Panc1 (cell line): Measurements from ENCODE around the gene ABRAXAS1. TPM values are rescaled to one million over a fixed set of nuclear protein-coding genes. Genes with fewer than 3 reads are reported as not detected.

Experiments
- ATAC-seq: fragments of 200-7000 bp; cut with Tn5 transposase; 2 replicates; pipeline ENCODE4 v1.9.1; 2020; ENCODE audit warnings: mild to moderate bottlenecking, moderate library complexity
- BruUV-seq: library from RNA; stranded (reverse); fragments of 400-500 nt; replicated peaks from 2 replicates; lab custom pipeline; 2021; lab: Mats Ljungman, UMichigan
- CTCF ChIA-PET: fragments of 300-600 bp; sonication (Branson Sonifier 250); formaldehyde crosslinking; loops from one replicate; lab custom pipeline; 2022; ENCODE audit warnings: antibody characterized with exemption; lab: Charles Lee
- POLR2A ChIA-PET: fragments of 300-600 bp; sonication (Branson Sonifier 250); formaldehyde crosslinking; loops from one replicate; lab custom pipeline; 2022; ENCODE audit warnings: antibody characterized with exemption; lab: Charles Lee
- DNase-seq: peaks from one replicate; pipeline ENCODE4 v3.0.0-alpha.2; 2010; ENCODE audit warnings: low read depth, low spot score
- H3K27ac ChIP-seq: 2 replicates; pipeline ENCODE4 v1.5.1; 2011; ENCODE audit warnings: mild to moderate bottlenecking, low read length, inconsistent platforms
- H3K27me3 ChIP-seq: fragments of 200-500 bp; sonication (Bioruptor generic); 2 replicates; pipeline ENCODE4 v1.6.0; 2014; ENCODE audit warnings: low read length, inconsistent platforms; ENCODE audit not compliant: control insufficient read depth, insufficient read depth
- H3K36me3 ChIP-seq: fragments of 200-500 bp; sonication (Bioruptor generic); 2 replicates; pipeline ENCODE4 v1.5.1; 2014; ENCODE audit warnings: inconsistent platforms, mild to moderate bottlenecking, low read length, moderate library complexity; ENCODE audit not compliant: control insufficient read depth, insufficient read depth
- H3K4me1 ChIP-seq: 2 replicates; pipeline ENCODE4 v1.5.1; 2011; ENCODE audit warnings: inconsistent platforms, mild to moderate bottlenecking, low read length, moderate library complexity; ENCODE audit not compliant: control insufficient read depth, insufficient read depth
- H3K4me3 ChIP-seq, 2 experiments: 2 replicates each; pipeline ENCODE4 v1.5.1; 2011 to 2012; ENCODE audit warnings: low read depth in 2 of 2, low read length in 2 of 2, mild to moderate bottlenecking in 2 of 2, inconsistent platforms in 1 of 2, moderate library complexity in 1 of 2
- H3K9me3 ChIP-seq: fragments of 200-500 bp; sonication (Bioruptor generic); 2 replicates; pipeline ENCODE4 v1.5.1; 2014; ENCODE audit warnings: low read depth, mild to moderate bottlenecking, inconsistent platforms, low read length, moderate library complexity; ENCODE audit not compliant: control insufficient read depth, insufficient read depth
- CTCF ChIP-seq: fragments of 450-650 bp; IDR thresholded peaks from 2 replicates; pipeline ENCODE4 v1.5.1; 2017; ENCODE audit warnings: mild to moderate bottlenecking
- POLR2AphosphoS5 ChIP-seq: IDR thresholded peaks from 2 replicates; pipeline ENCODE4 v1.6.1; 2012; ENCODE audit warnings: mild to moderate bottlenecking, low read depth, low read length, moderate library complexity
- REST ChIP-seq, 2 experiments: IDR thresholded peaks; 2 replicates each; pipeline ENCODE4 v1.6.1; 2011 to 2012; ENCODE audit warnings: low read depth in 2 of 2, control low read depth in 1 of 2, low read length in 1 of 2, mild to moderate bottlenecking in 1 of 2, moderate library complexity in 1 of 2; ENCODE audit not compliant: insufficient read depth in 1 of 2
- SIN3A ChIP-seq: IDR thresholded peaks from 2 replicates; pipeline ENCODE4 v1.6.1; 2012; ENCODE audit warnings: low read depth, mild to moderate bottlenecking, low read length, moderate library complexity, borderline replicate concordance; ENCODE audit not compliant: insufficient read depth
- TCF7L2 ChIP-seq: IDR thresholded peaks from 2 replicates; pipeline ENCODE4 v1.6.1; 2011; ENCODE audit warnings: mild to moderate bottlenecking, low read depth, low read length, inconsistent platforms
- in situ Hi-C: cut with HindIII; loops from 2 replicates; pipeline ENCODE4 v1.10.0; 2016; ENCODE audit warnings: low sequenced_read_pairs, low pct_unique_long_range_greater_than_20kb
- intact Hi-C: fragments of 100-400 bp; cut with micrococcal nuclease; formaldehyde crosslinking; loops from one replicate; pipeline ENCODE4 v1.10.0; 2022; ENCODE audit not compliant: unreplicated experiment
- total RNA-seq: library from RNA; stranded (reverse); gene quantifications from one replicate; pipeline ENCODE4 v1.2.1, GENCODE V29; 2021; ENCODE audit not compliant: unreplicated experiment

Gene ABRAXAS1
- total RNA-seq, 1 experiment from 2014 or later: 8.3 TPM

- no TSS peak for BruUV-seq
- in situ Hi-C loops: no loop called here
- H3K36me3 ChIP-seq: no peaks in the 10 kb centered on the region
These were observed 10.9 kb downstream of the ABRAXAS1 start for GRCh38 chr4:83473966-83474365.

GRCh38 chr4:83473423-83473822 is 11.5 kb downstream of the ABRAXAS1 start:
- intact Hi-C loops (no loop called here), in situ Hi-C loops (no loop called here)
- Histone ChIP-seq H3K27me3 (no peaks in the 10 kb centered on the region), H3K27ac (no peak overlapping the region), H3K4me1 (no peaks in the 10 kb centered on the region), H3K4me3 (no peak overlapping the region), H3K36me3 (no peaks in the 10 kb centered on the region), H3K9me3 (no peaks in the 10 kb centered on the region)
- ATAC-seq: no peak
- POLR2A ChIA-PET: no interaction called here
- no peak for TF ChIP-seq SIN3A
- no peak for TF ChIP-seq REST (IDR thresholded peaks at IDR 0.05; ENCODE audit: insufficient read depth in 1 of 2, low read depth in 2 of 2, low read length in 1 of 2)
- no peak for TF ChIP-seq CTCF
- TF ChIP-seq POLR2AphosphoS5: no peak
- TF ChIP-seq TCF7L2: no peak
- CTCF ChIA-PET: interaction anchor here (0.7 kb wide), 1 partner anchor 1189 kb away, joined by 9 read pairs; no protein-coding TSS in a partner anchor
- DNase-seq: no peak
- BruUV-seq: no TSS peak

More at GRCh38 chr4:83473966-83474365, 10.9 kb downstream of the ABRAXAS1 start:
- H3K27ac ChIP-seq: no peak overlapping the region
- POLR2A ChIA-PET: no interaction called here
- H3K9me3 ChIP-seq: no peaks in the 10 kb centered on the region
- DNase-seq: no peak
- intact Hi-C loops: no loop called here
- no peak overlapping the region for H3K4me3 ChIP-seq
- no peaks in the 10 kb centered on the region for H3K27me3 ChIP-seq
- no peaks in the 10 kb centered on the region for H3K4me1 ChIP-seq
- no peak for ATAC-seq
- CTCF ChIA-PET: interaction anchor here (0.7 kb wide), 2 partner anchors 623 to 1189 kb away, joined by 6 to 9 read pairs; no protein-coding TSS in a partner anchor
- TF ChIP-seq CTCF (no peak), TCF7L2 (no peak), SIN3A (no peak), POLR2AphosphoS5 (no peak), REST (IDR thresholded peaks at IDR 0.05; ENCODE audit: insufficient read depth in 1 of 2, low read depth in 2 of 2, low read length in 1 of 2) (no peak)
